ENCODE measurements around the gene KCNK3.

- TF ChIP-seq CTCF (IDR thresholded peaks at IDR 0.05; ENCODE audit: poor library complexity, severe bottlenecking) (no peak), TAF1 (IDR thresholded peaks at IDR 0.05; ENCODE audit: low read depth) (no peak), EZH2 (IDR thresholded peaks at IDR 0.05; ENCODE audit: borderline replicate concordance, insufficient read depth, low read length, poor library complexity, severe bottlenecking) (no peak), RAD21 (conservative IDR thresholded peaks at IDR 0.05) (no peak), POLR2AphosphoS5 (IDR thresholded peaks at IDR 0.05) (no peak), SMC3 (conservative IDR thresholded peaks at IDR 0.05; ENCODE audit: poor library complexity) (no peak), MXI1 (conservative IDR thresholded peaks at IDR 0.05; ENCODE audit: poor library complexity, severe bottlenecking) (no peak), EP300 (conservative IDR thresholded peaks at IDR 0.05; ENCODE audit: poor library complexity, severe bottlenecking) (no peak), REST (IDR thresholded peaks at IDR 0.05; ENCODE audit: borderline replicate concordance) (no peak)
Observed at GRCh38 chr2:26682155-26682554, 10.4 kb upstream of the KCNK3 start.
